H1 (cell line): ENCODE measurements around the gene RBL1. TPM values are rescaled to one million over a fixed set of nuclear protein-coding genes. Genes with fewer than 3 reads are reported as not detected.

Experiments used
- FOSL1 ChIP-seq: IDR thresholded peaks from 2 replicates; pipeline ENCODE4 v1.6.1; 2011; ENCODE audit warnings: mild to moderate bottlenecking, low read depth, low read length, moderate library complexity; ENCODE audit not compliant: insufficient read depth
- JUND ChIP-seq: IDR thresholded peaks from 2 replicates; pipeline ENCODE4 v1.6.1; 2011; ENCODE audit warnings: mild to moderate bottlenecking, improper control_type of control experiment, low read length
- SP2 ChIP-seq: IDR thresholded peaks from 2 replicates; pipeline ENCODE4 v1.6.1; 2012; ENCODE audit warnings: mild to moderate bottlenecking, low read length, inconsistent platforms
- SP4 ChIP-seq: IDR thresholded peaks from 2 replicates; pipeline ENCODE4 v1.6.1; 2012; ENCODE audit warnings: low read length, inconsistent platforms
- SRF ChIP-seq: IDR thresholded peaks from 2 replicates; pipeline ENCODE4 v1.6.1; 2011; ENCODE audit warnings: mild to moderate bottlenecking, low read depth, low read length, moderate library complexity
- polyA plus RNA-seq, 7 experiments: library from polyadenylated mRNA; depleted of rRNA in 3 of 7; stranded (reverse) in 5 of 7; unstranded in 2 of 7; fragments of >200 nt in 5 of 7; fragments of 200-250 nt in 2 of 7; gene quantifications; 1 replicate in 5 of 7; 2 replicates in 1 of 7; 4 replicates in 1 of 7; pipeline versions ENCODE4 v1.2.1 to v1.2.3, GENCODE V29; 2011 to 2013; ENCODE audit warnings: missing spikeins in 2 of 7, mixed read lengths in 2 of 7
- total RNA-seq: library from RNA; stranded (reverse); fragmentation: NEBNext Ultra II Directional; extraction: Animal tissue kit (Norgen Biotek cat#: 25700); gene quantifications from 2 replicates; pipeline ENCODE4 v1.2.1, GENCODE V29; 2021

Gene RBL1
- total and polyA plus RNA-seq, 2 of the 8 experiments (the other 6 are each of a cell fraction or from before 2014, with no cell fraction given): 3.2 to 12.3 TPM

- TF ChIP-seq SRF: no peak
- no peak for TF ChIP-seq SP4
- no peak for TF ChIP-seq SP2
- no peak for TF ChIP-seq JUND
- no peak for TF ChIP-seq FOSL1
Measured at GRCh38 chr20:37131486-37131885, 35.7 kb upstream of the RBL1 start (continued).
